Activated CD8-positive, alpha-beta memory T cell treated with anti-CD3 and anti-CD28 coated beads for 24 hours (primary cell): ENCODE measurements around the gene RNF181.
"Not testable (repeated sequence)": the region's sequence is repeated elsewhere in the genome, so short reads cannot be mapped to it uniquely, and the experiment has no call there.

Experiments used
- DNase-seq: peaks from one replicate; pipeline ENCODE4 v3.0.0-alpha.2; 2020

Gene RNF181

GRCh38 chr2:85615413-85615728 is 19.8 kb downstream of the RNF181 start:
- DNase-seq, result no peak

- DNase-seq, result not testable (repeated sequence)
Observed at GRCh38 chr2:85617723-85618122, 22.2 kb downstream of the RNF181 start.

- DNase-seq, result no peak
Observed at GRCh38 chr2:85619617-85620016, 24.1 kb downstream of the RNF181 start.

DNA sequence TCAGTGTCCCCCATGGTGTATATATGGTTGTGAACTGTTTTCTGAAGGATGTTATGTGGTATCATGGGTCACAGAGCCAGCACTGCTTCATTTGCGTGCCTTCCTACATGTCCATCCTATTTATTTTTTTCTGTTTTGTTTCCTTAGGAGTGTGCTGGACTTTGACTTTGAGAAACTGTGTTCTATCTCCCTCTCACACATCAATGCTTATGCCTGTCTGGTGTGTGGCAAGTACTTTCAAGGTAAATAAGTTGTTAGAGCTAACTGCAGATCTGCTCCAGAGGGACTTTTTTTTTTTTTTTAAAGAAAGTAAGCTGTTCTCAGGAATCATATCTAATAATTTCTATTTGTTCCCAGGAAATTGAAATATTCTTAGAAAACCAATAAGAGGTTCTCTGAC is 25.8 kb downstream of the RNF181 start:
- DNase-seq, result no peak

DNA sequence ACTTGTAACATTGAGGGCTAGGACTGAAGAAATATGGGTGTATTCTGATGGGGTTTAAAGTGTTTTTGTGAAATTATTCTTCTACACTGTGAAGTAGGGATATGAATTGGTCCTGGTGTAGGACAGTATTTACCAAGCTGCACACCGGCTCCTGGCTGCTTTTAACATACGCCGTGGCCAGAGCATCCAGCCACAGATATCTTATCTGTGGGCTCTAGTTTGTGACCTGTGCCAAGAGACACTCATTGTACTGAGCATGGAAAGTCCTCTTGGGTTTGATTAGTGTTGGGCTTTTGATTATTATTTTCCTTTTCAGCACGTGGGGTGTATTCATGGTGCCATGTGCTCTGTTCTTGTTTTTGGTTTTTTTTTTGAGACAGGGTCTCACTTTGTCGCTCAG is 28.4 kb downstream of the RNF181 start:
- DNase-seq, result no peak

DNA sequence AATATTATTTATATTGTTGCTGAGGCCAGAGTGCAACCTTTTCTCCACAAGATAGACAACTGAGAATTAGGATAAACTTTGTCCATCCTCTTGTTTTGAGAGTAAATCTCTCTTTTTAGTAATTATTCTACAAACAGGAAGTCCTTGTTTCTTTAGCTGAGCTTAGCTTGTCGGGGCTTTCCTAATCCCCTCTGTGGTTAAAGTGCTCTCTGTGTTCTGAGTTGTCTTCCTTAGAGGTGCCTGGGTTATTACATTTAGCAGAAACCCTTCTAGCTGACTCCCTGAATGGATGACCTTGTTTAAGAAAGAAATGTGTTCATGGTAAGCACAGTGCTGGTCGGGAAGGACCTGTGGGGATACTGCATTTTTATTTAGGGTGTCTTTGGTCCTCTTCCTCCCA is 33.1 kb downstream of the RNF181 start:
- DNase-seq, result no peak

DNA sequence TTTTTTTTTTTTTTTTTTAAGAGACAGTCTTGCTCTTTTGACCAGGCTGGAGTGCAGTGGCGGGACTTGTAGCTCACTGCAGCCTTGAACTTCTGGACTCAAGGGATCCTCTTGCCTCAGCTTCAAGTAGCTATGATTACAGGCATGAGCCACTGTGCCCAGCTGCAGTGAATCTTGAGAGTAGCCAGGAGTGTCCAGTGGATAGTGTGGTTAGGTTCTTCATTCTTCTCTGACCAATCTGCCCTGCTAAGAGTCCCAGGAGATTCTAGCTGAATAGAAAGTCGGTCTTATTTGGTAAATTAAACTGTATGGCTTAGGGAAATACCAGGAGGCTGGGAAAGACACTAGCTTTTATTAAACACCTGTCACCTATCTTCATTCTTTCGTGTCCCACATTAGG is 35.8 kb downstream of the RNF181 start:
- no peak for DNase-seq

GRCh38 chr2:85635011-85635410 is 39.5 kb downstream of the RNF181 start:
- DNase-seq, result no peak

DNA sequence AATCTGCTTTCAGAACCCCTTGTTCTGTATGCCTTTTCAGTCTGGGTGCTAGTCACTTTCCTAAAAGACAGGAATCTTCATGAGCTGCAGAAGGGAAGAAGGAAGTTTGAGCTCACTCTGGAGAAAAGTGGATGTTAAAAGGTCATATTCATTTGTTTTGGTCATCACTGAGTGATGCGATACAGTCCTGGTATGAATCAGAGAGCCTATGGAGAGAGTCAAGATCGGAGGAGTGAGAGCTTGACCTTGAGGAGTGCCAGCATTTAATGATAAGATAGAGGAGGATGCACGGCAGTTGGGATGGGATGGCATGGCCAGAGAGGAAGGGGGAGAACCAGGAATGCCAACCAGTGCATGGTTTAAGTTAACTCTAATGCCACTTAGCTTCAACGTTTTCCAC is 40.1 kb downstream of the RNF181 start:
- no peak for DNase-seq

DNA sequence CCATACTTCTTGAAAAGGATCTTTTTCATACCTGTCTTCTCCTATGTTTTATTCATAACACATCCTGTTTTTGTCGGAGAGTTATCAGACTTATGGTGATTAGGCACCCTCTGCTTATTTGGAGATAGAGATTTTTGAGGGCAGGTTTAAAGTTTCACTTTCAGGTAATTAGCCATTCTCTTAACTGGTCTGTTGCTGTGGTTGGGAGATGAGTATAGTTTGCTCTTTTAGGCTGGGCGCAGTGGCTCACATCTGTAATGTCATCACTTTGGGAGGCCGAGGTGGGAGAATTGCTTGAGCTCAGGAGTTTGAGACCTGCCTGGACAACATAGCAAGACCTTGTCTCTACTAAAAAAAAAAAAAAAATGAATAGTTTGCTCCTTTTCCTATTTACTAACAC is 47.2 kb downstream of the RNF181 start:
- no peak for DNase-seq

GRCh38 chr2:85644909-85645308 is 49.4 kb downstream of the RNF181 start:
- no peak for DNase-seq

DNA sequence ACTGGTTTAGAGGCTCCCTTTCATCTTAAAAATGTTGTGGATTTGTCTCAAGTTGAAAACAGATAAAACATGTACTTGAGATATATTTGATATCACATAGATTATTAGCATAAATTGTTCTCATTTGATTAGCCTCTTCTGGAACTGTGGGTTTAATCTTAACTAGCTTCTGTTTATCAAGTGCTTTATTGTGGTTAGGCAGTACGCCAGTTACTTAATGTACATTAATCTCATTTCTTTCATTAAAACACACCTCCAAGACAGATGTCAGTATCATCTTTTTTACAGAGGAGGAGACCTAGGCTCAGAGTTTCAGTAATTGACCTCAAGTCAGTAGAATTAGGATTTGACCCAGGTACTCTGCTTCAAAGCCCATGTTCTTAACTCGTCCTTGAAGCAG is 50.6 kb downstream of the RNF181 start:
- no peak for DNase-seq
